Activated T-cell treated with anti-CD3 and anti-CD28 coated beads, Interleukin-2, amount 50 U/mL, for 48 hours (primary cell): ENCODE measurements around the gene MECP2.

Experiments used
- DNase-seq, 2 experiments: peaks; one replicate each; pipeline ENCODE4 v3.0.0-alpha.2; 2020

The MECP2 gene

GRCh38 chrX:154115071-154115470, 17.6 kb upstream of the MECP2 start:
- no peak for DNase-seq

- DNase-seq, result no peak
Observed at GRCh38 chrX:154114652-154115051, 17.1 kb upstream of the MECP2 start.

GRCh38 chrX:154113729-154114128, 16.2 kb upstream of the MECP2 start:
- no peak for DNase-seq

GRCh38 chrX:154098551-154098950, 1.0 kb upstream of the MECP2 start:
- no peak for DNase-seq

GRCh38 chrX:154097003-154097588, 421 bp downstream of the MECP2 start:
- DNase-seq, result peak; percentile 67 to 69

GRCh38 chrX:154096140-154097002, 1.1 kb downstream of the MECP2 start:
- peak; percentile 40 for DNase-seq

- no peak for DNase-seq
Observed at GRCh38 chrX:154094833-154095232, 2.7 kb downstream of the MECP2 start.

GRCh38 chrX:154093965-154094364, 3.6 kb downstream of the MECP2 start:
- no peak for DNase-seq

- DNase-seq, result no peak
Observed at GRCh38 chrX:154092371-154092770, 5.1 kb downstream of the MECP2 start.

GRCh38 chrX:154091678-154092077, 5.8 kb downstream of the MECP2 start:
- no peak for DNase-seq

GRCh38 chrX:154090731-154091130, 6.8 kb downstream of the MECP2 start:
- no peak for DNase-seq

GRCh38 chrX:154084449-154085300, 12.8 kb downstream of the MECP2 start:
- DNase-seq, result no peak

GRCh38 chrX:154083126-154083517, 14.4 kb downstream of the MECP2 start:
- no peak for DNase-seq

- no peak for DNase-seq
Observed at GRCh38 chrX:154082396-154083125, 15.0 kb downstream of the MECP2 start.

- DNase-seq, result no peak
Observed at GRCh38 chrX:154077101-154077500, 20.4 kb downstream of the MECP2 start.

GRCh38 chrX:154074199-154074598, 23.3 kb downstream of the MECP2 start:
- no peak for DNase-seq

GRCh38 chrX:154072192-154072591, 25.3 kb downstream of the MECP2 start:
- no peak for DNase-seq

GRCh38 chrX:154068560-154068959, 29.0 kb downstream of the MECP2 start:
- no peak for DNase-seq

GRCh38 chrX:154064637-154065435, 32.7 kb downstream of the MECP2 start:
- DNase-seq, result no peak

- DNase-seq, result no peak
Observed at GRCh38 chrX:154063234-154063633, 34.3 kb downstream of the MECP2 start.

GRCh38 chrX:154061801-154062200, 35.7 kb downstream of the MECP2 start:
- DNase-seq, result no peak

GRCh38 chrX:154059729-154060245, 37.7 kb downstream of the MECP2 start:
- DNase-seq, result no peak
